Gastroesophageal sphincter (tissue), 4 donors: Measurements from ENCODE around the gene GOLGA6L7. TPM values are rescaled to one million over a fixed set of nuclear protein-coding genes. Genes with fewer than 3 reads are reported as not detected.
"Not testable (repeated sequence)": the region's sequence is repeated elsewhere in the genome, so short reads cannot be mapped to it uniquely, and the experiment has no call there.

ENCODE experiments used
- ATAC-seq: fragments of 150-250 bp; one replicate; pipeline ENCODE4 v1.9.1; 2016; ENCODE audit warnings: mild to moderate bottlenecking, moderate library complexity
- H3K27ac ChIP-seq, 4 donors: fragments of 200-600 bp; sonication (generic) in 3 of 4; 1 replicate in 3 of 4; 2 replicates in 1 of 4; pipeline ENCODE4 v1.5.1; 2016 to 2019
- H3K27me3 ChIP-seq: fragments of 200-600 bp; sonication (generic); one replicate; pipeline ENCODE4 v1.5.1; 2019
- H3K36me3 ChIP-seq, 2 donors: fragments of 200-600 bp; sonication (generic); one replicate each; pipeline ENCODE4 v1.5.1; 2019; ENCODE audit warnings: control low read depth in 1 of 2
- H3K4me1 ChIP-seq, 3 donors: fragments of 200-600 bp; sonication (generic); 1 replicate in 2 of 3; 2 replicates in 1 of 3; pipeline ENCODE4 v1.5.1; 2016 to 2019; ENCODE audit warnings: control low read depth in 2 of 3
- H3K4me3 ChIP-seq, 2 donors: fragments of 200-600 bp; sonication (generic); one replicate each; pipeline ENCODE4 v1.5.1; 2019; ENCODE audit warnings: mild to moderate bottlenecking in 1 of 2, moderate library complexity in 1 of 2
- H3K9me3 ChIP-seq, 3 donors: fragments of 200-600 bp; sonication (generic); one replicate each; pipeline ENCODE4 v1.5.1; 2017 to 2019; ENCODE audit warnings: control low read depth in 2 of 3
- WGBS, 2 donors: methylation state at CpG; one replicate each; pipeline ENCODE4 v1.1.5; 2018; ENCODE audit warnings: low coverage in 1 of 2; 5-methylcytosine and 5-hydroxymethylcytosine counted together
- total RNA-seq, 4 donors: library from RNA; depleted of rRNA; stranded (reverse); fragments of >200 nt; gene quantifications; one replicate each; pipeline ENCODE4 v1.1.0, GENCODE V29; 2016
- TF ChIP-seq, protein P1 (sequence below), 4 experiments: fragments of 200-600 bp in 2 of 4; fragments of 450-650 bp in 2 of 4; sonication (generic) in 1 of 4; IDR thresholded peaks; one replicate each; pipeline ENCODE4 v1.5.1; 2017 to 2019; ENCODE audit warnings: antibody characterized with exemption in 4 of 4, mild to moderate bottlenecking in 2 of 4, moderate library complexity in 2 of 4

The GOLGA6L7 gene
- total RNA-seq, 4 donors from 2014 or later: not detected

DNA sequence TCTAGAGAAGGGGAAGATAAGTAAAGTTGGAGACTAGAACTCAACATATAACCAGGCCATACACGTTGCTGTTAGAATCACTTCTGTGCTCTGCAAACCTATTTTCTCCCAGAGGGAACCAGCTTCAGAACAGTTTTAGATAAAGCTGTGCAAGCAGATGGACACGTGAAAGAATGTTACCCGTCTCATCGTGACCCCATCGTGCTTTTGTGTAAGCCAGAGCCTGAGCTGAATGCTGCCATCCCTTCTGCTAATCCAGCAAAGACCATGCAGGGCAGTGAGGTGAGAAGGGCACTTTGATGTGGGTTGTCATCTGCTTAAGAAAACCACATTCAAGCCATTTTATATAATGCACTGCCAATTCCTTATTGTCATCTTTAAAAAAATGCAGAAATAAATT is 40.3 kb downstream of the GOLGA6L7 start:
- H3K36me3 ChIP-seq, H3K4me3 ChIP-seq, H3K4me1 ChIP-seq, H3K27me3 ChIP-seq, H3K27ac ChIP-seq, ATAC-seq, H3K9me3 ChIP-seq: not testable (repeated sequence)
- 65 to 84% methylated on average over 5 of the region's 5 CpGs for WGBS, 2 donors

DNA sequence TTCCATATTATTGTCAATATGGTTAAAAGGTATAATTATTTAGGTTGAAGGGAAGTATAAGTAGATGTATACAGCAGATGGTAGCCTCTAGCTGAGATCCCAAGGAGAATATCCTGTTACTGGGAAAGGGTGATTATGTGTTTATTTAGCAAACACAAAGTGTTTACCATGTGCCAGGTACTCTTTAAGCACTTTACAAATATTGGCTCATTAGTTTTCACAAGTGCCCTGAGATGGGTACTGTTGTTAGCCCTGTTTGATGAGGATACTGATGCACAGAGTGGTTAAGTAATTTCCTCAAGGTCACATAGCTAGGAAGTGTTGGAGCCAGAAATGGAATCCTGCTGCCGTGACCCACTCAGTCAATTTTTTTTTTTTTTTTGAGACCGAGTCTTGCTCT is 48.1 kb downstream of the GOLGA6L7 start:
- H3K4me3 ChIP-seq, H3K4me1 ChIP-seq, H3K27me3 ChIP-seq, H3K9me3 ChIP-seq, H3K36me3 ChIP-seq, H3K27ac ChIP-seq, ATAC-seq: not testable (repeated sequence)
- 84% methylated on average over 2 of the region's 2 CpGs; no CpG with 5 or more reads in 1 of the 2 donors for WGBS, 2 donors

DNA sequence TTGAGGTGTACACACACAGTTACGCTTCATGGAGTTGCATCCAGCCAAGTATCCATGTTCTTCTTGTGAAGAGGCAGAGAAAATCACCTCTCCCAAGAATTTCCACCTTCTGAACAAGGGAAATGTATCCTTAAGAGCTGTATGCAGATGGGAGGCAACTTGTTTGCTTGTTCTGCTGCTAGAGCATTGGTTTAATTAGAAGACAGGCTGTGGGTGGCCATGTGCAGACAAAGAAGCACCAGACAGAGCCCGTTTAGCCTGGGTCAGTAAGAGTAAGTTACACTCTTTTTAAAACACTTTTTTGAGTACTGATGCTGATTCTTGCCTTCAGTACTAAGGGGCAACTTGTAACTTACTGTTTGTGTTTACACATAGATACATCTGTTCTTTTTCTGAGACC is 50.2 kb downstream of the GOLGA6L7 start:
- H3K36me3 ChIP-seq, H3K27me3 ChIP-seq, ATAC-seq, H3K9me3 ChIP-seq, H3K27ac ChIP-seq, H3K4me3 ChIP-seq, H3K4me1 ChIP-seq: not testable (repeated sequence)
- no CpG with 5 or more reads among the region's 2 CpGs for WGBS, 2 donors

DNA sequence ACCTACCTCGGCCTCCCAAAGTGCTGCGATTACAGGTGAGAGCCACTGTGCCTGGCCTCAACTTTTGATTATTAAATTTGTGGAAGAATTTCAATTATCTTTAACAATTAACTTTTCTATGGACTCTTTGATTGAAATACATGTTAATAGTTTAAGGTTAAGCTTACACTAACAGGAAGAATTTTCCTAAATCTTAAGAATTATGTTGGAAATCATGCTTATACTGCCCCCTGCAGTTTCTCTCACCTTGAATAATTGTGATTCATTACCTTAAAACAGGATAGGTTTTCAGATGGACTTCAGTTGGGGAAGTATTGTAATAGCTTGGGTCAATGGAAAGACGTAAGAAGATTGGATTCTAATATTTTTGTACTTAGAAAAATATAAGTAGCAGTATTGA is 54.2 kb downstream of the GOLGA6L7 start:
- not testable (repeated sequence) for H3K36me3 ChIP-seq, ATAC-seq, H3K4me3 ChIP-seq, H3K27me3 ChIP-seq, H3K9me3 ChIP-seq, H3K27ac ChIP-seq, H3K4me1 ChIP-seq
- TF ChIP-seq, protein P1, sequence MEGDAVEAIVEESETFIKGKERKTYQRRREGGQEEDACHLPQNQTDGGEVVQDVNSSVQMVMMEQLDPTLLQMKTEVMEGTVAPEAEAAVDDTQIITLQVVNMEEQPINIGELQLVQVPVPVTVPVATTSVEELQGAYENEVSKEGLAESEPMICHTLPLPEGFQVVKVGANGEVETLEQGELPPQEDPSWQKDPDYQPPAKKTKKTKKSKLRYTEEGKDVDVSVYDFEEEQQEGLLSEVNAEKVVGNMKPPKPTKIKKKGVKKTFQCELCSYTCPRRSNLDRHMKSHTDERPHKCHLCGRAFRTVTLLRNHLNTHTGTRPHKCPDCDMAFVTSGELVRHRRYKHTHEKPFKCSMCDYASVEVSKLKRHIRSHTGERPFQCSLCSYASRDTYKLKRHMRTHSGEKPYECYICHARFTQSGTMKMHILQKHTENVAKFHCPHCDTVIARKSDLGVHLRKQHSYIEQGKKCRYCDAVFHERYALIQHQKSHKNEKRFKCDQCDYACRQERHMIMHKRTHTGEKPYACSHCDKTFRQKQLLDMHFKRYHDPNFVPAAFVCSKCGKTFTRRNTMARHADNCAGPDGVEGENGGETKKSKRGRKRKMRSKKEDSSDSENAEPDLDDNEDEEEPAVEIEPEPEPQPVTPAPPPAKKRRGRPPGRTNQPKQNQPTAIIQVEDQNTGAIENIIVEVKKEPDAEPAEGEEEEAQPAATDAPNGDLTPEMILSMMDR (IDR thresholded peaks at IDR 0.05): peak in 1 of 4 experiments; percentile 34
- 82 to 89% methylated on average over 1 to 3 of the region's 3 CpGs for WGBS, 2 donors

Other genes starting within 250 kb of the GOLGA6L7 start
- gene GOLGA8M, start 136.2 kb downstream of the GOLGA6L7 start, total RNA-seq: 1 to 10 TPM in 1 of 4 donors, under 1 TPM in 2, not detected in 1; 0.77 to 1.9 (median 0.94) TPM
- 10 to 100 TPM in 1 of 4 donors, 1 to 10 TPM in 3; 3.1 to 14.9 (median 4.2) TPM for gene APBA2, start 37.3 kb upstream of the GOLGA6L7 start, total RNA-seq